GM21526 (cell line): ENCODE results near the gene CCDC157.
A peak's percentile ranks its signal among the peaks of the same experiment; 100 is the strongest.

ENCODE experiments used
- ATAC-seq: cut with Tn5 transposase; IDR thresholded peaks from one replicate; pipeline ENCODE4 v1.9.1; 2021; ENCODE audit warnings: moderate library complexity; ENCODE audit not compliant: unreplicated experiment, low FRiP score

CCDC157 gene

GRCh38 chr22:30411780-30412179 lies 55.0 kb downstream of the CCDC157 start:
- no peak for ATAC-seq

DNA sequence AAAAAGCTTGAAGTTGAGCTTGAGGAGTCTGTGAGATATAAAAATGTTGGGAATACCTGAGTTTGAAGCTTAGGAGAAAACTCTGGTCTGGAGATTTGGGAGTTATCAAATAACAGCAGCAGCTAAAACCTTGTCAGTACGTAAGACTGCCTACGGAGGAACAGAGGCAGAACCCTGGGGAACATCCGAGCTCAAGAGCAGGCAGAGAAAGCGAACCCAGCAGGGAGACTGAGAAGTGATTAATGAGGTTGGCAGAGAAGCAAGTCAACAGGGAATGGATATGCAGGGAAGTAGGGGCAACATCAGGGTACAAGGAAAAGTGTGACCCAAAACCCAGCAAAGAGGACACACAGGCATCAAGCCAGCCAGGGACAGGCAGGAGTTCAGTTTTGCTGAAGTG lies 56.2 kb downstream of the CCDC157 start:
- ATAC-seq = no peak

GRCh38 chr22:30413745-30414524 lies 57.1 kb downstream of the CCDC157 start:
- no peak for ATAC-seq

DNA sequence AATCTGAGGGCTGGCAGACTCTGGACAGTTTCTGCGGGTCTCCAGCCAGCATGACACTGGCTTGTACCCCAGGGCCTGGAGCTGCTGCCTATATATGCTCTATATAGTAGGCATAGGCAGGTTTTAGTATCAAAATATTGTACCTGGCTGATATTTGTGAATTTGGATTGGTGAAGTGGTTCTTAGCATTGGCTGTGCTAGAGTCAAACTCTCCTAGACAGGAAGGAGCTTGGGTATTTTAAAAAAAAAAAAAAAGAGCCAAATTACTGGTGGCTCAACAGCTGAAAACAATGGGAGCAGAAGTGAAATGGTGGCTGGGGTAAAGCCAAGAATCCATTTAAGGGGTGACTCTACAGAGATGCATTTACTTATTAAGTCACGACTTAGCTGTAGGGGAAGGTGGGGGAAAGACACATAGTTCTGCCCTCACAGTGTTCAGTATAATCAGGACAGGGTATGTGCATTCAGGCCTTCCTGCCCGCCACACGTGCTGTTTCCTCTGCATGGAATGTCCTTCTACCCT lies 57.8 kb downstream of the CCDC157 start:
- ATAC-seq = no peak

DNA sequence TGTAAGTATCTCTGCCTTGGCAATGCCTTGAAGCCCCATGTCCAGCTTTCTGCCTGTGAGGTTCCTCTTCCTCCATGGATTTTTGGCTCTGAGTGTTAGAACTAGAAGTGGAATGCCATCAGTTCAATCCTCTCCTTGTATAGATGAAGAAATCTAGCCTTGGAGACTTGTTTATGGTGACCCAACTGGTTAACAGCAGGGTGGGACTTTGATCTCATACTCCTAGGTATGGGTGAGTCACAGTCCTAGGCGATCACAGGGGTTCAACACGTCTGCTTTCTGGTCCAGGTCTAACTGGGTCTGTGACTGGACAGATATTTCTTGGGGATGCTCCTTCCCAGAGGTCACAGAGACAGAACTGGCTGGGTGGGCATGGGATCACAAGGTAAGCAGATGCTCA lies 59.6 kb downstream of the CCDC157 start:
- ATAC-seq = no peak

DNA sequence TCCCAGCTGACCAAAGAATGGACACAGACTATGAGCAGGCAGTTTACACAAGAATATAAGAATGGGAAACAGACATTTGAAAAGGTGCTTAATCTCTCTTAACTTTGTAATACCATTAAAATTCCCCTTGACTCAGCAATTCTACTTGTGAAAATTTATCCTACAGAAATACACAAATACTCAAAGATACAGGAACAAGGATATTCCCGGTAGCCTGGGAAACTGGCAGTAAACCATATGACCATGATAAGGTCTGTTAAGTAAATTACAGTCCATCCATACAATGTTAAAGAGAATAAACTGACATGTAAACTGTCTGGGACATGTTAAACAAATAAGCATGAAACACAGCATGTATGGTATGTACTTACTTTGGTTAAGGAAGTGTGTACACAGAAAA lies 60.0 kb downstream of the CCDC157 start:
- ATAC-seq = no peak

DNA sequence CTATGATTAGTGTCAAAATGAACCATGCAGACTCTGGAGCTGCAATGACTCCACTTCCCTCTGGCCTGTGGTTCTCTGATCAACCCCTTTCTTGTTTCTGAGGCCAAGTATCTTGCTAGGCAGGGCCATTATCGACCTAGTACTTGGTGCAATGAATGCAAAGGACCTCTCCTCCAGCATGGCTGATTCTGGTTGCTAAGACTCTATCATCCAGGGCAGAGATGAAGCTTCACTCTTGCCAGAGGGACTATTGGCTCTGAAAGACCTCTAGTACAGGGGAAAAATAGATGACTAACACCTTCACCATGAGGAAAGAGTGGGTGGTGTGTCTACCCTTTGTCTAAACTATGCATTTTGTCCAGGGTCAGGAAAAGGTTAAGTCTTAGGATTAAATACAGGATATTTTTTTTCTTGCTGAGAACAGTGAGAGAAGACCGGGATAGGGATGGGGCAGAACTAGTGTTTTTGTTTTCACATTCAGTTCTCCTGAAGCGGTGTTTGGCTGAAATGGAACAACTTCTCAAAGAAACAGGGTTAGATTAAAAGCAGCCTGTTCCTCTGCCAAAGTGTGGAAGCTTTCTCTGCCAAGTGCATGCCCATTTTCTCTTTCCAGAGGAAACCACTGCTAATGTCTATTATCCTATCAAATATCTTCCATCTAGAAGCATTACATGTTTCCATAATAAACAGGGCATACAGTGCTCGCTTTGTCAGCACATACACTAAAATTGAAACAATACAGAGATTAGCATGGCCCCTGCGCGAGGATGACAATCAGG lies 63.7 kb downstream of the CCDC157 start:
- no peak for ATAC-seq

DNA sequence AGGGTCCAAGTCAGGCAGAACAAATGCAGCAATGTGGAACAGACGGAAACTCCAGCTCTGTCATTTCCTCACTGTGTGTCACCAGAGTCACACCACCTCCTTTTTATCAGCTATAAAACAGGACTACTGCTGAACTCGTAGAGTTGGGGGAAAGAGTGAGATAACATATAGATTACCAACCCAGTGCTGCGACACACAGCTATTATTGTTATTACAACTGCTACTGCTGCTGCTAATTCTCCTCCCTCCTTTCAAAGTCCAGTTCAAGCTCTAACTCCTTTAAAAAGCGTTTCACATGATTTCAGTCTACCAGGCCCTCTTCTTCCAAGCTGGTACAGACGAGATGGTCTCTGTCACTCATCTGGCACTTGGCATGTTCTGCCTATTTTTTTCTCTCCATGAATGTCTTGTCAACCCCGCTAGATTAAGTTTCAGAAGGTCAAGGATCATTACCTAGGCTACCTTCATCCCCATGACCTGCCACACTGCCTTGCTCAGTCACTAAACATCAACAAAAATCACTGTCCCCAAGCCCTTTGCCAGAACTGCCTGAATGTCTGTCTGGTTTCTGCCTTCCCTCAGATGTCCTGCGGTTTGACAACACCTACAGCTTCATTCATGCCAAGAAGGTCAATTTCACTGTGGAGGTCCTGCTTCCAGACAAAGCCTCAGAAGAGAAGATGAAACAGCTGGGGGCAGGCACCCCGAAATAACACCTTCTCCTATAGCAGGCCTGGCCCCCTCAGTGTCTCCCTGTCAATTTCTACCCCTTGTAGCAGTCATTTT lies 65.1 kb downstream of the CCDC157 start:
- ATAC-seq = no peak

GRCh38 chr22:30422481-30423300 lies 65.9 kb downstream of the CCDC157 start:
- ATAC-seq = no peak

GRCh38 chr22:30423301-30423958 lies 66.6 kb downstream of the CCDC157 start:
- ATAC-seq = peak; percentile 28

GRCh38 chr22:30423959-30424533 lies 67.2 kb downstream of the CCDC157 start:
- ATAC-seq = peak; percentile 77

- ATAC-seq = no peak
These were observed 67.9 kb downstream of the CCDC157 start for GRCh38 chr22:30424534-30425326.

DNA sequence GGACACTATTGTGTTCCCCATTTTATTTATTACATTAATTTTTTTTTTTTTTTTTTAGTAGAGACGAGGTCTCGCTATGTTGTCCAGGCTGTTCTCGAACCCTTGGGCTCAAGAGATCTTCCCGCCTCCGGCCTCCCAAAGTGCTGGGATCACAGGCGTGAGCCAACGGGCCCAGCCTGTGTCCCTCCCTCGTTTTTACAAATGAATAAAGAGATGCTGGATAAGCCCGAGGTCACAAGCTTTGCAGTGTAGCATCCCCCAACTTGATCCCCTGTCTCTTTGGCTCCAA lies 68.5 kb downstream of the CCDC157 start:
- ATAC-seq = no peak

- ATAC-seq = no peak
These were observed 69.0 kb downstream of the CCDC157 start, which contains the start of gene MTFP1 for GRCh38 chr22:30425616-30426387. TSS of gene MTFP1 (plus strand) at chr22:30425768. CDS start at chr22:30425880, 112 bp downstream.
